Activated CD4-positive, alpha-beta T cell treated with anti-CD3 and anti-CD28 coated beads, Interleukin-2, amount 10 ng/mL, durations not matched to agents 7 days and 5 days (primary cell): ENCODE results near the gene TMEM101. TPM values are rescaled to one million over a fixed set of nuclear protein-coding genes. Genes with fewer than 3 reads are reported as not detected.
"Not testable (repeated sequence)": the region's sequence is repeated elsewhere in the genome, so short reads cannot be mapped to it uniquely, and the experiment has no call there.

Experiments
- CTCF ChIA-PET: fragments of 350-600 bp; sonication (Branson Sonifier 250); formaldehyde crosslinking; loops from one replicate; lab custom pipeline; 2021; ENCODE audit warnings: antibody characterized with exemption; lab: Charles Lee
- POLR2A ChIA-PET: fragments of 350-600 bp; sonication (Branson Sonifier 250); formaldehyde crosslinking; loops from one replicate; lab custom pipeline; 2021; ENCODE audit warnings: antibody characterized with exemption; lab: Charles Lee
- DNase-seq: peaks from one replicate; pipeline ENCODE4 v3.0.0-alpha.2; 2020
- H3K27ac Mint-ChIP-seq: one replicate; pipeline ENCODE4 v1.8.0; 2021; ENCODE audit warnings: mild to moderate bottlenecking, moderate library complexity, mixed read lengths
- H3K27me3 Mint-ChIP-seq: one replicate; pipeline ENCODE4 v1.8.0; 2021; ENCODE audit warnings: mixed read lengths
- H3K36me3 Mint-ChIP-seq: one replicate; pipeline ENCODE4 v1.8.0; 2021; ENCODE audit warnings: low read depth, mixed read lengths
- H3K4me1 Mint-ChIP-seq: one replicate; pipeline ENCODE4 v1.8.0; 2021; ENCODE audit warnings: mixed read lengths
- H3K4me3 Mint-ChIP-seq: one replicate; pipeline ENCODE4 v1.8.0; 2021; ENCODE audit warnings: mild to moderate bottlenecking, moderate library complexity, mixed read lengths
- H3K9me3 Mint-ChIP-seq: one replicate; pipeline ENCODE4 v1.8.0; 2021; ENCODE audit warnings: mixed read lengths
- total RNA-seq, 2 experiments: library from RNA; stranded (reverse); gene quantifications; one replicate each; pipeline ENCODE4 v1.2.3, GENCODE V29; 2021

TMEM101 gene
- total RNA-seq, 2 experiments from 2014 or later = 25.6 to 28.8 TPM

DNA sequence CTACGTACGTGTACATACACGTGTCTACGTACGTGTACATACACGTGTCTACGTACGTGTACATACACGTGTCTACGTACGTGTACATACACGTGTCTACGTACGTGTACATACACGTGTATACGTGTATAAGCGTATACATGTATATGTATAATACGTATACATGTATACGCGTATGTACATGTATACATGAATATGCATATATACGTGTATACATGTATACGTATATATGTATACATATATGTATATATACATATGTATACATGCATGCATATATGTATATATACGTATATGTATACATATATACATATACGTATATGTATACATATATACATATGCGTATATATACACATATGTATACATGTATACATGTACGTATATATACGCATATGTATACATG lies 38.9 kb downstream of the TMEM101 start:
- Mint-ChIP-seq H3K27ac (no peak overlapping the region), H3K27me3 (peaks cover 29% of the 10 kb centered on the region), H3K36me3 (no peaks in the 10 kb centered on the region), H3K4me1 (peaks cover 5% of the 10 kb centered on the region), H3K9me3 (no peaks in the 10 kb centered on the region), H3K4me3 (no peak overlapping the region)
- ChIA-PET CTCF (no interaction called here), POLR2A (no interaction called here)
- no peak for DNase-seq

DNA sequence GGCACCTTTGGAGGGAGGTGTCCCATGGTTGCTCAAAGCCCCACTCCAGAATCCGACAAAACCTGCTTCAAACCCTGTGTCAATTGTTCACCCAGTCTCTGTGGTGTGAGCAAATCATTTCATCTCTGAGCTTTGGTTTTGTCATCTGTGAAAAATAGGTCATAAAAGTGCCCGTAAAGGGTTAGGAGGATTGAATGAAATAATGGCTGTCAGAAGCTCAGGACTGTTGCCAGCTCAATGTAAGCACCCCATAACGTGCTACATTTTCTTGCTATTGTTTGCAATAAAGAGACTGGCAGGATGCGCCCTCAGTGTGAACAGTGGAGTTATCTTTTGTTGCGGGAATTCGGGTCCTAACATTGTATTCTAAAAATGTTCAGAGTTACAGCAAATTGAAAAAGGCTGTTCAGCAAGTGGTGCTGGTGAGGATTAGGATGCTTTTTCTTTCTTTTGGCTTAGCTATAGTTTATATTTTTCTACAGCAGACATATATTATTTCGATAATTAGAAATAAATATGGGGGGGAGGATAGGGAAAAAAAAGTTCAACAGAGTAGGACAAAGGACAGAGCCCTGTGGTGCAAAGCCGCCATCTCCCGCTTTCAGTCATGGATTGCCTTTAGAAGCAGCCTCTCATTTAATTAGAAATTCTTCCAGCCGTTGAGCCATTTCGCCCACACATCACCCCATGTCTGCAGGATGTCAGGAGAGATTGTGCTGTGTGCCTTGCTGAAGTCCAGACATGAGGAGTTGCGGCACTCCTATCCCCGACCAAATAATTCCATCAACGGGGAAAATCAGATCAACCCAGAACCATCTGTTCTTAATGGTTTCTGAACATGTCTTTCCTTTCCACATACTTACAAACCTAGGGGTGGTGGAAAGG lies 40.1 kb downstream of the TMEM101 start:
- Mint-ChIP-seq H3K9me3 (no peaks in the 10 kb centered on the region), H3K36me3 (no peaks in the 10 kb centered on the region), H3K27me3 (peaks cover 31% of the 10 kb centered on the region), H3K27ac (no peak overlapping the region), H3K4me1 (peaks cover 5% of the 10 kb centered on the region), H3K4me3 (no peak overlapping the region)
- ChIA-PET POLR2A (no interaction called here), CTCF (interaction anchor here (0.7 kb wide), 1 partner anchor 65 kb away, joined by 5 read pairs; no protein-coding TSS in a partner anchor)
- DNase-seq = no peak

DNA sequence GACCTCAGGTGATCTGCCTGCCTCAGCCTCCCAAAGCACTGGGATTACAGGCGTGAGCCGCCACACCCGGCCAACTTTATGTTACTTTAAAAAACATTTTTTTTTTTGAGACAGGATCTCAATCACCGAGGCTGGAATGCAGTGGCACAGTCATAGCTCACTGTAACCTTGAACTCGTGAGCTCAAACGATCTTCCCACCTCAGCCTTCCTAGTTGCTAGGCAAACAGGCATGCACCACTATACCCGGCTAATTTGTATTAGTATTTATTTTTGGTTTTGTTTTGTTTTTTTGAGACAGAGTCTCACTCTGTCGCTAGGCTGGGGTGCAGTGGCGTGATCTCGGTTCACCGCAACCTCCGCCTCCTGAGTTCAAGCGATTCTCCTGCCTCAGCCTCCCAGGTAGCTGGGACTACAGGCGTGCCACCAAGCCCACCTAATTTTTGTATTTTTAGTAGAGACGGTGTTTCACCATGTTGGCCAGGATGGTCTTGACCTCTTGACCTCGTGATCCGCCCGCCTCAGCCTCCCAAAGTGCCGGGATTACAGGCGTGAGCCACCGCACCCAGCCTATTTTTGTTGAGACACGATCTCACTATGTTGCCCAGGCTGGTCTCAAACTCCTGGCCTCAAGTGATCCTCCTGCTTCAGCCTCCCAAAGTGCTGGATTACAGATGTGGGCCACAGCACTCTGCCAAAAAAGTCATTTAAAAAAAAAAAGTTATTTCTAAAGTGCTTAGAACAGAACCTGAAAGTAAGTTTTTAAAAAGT lies 42.1 kb downstream of the TMEM101 start:
- CTCF ChIA-PET, H3K36me3 Mint-ChIP-seq, DNase-seq, H3K27ac Mint-ChIP-seq, H3K4me3 Mint-ChIP-seq, POLR2A ChIA-PET, H3K4me1 Mint-ChIP-seq, H3K9me3 Mint-ChIP-seq: not testable (repeated sequence)
- H3K27me3 Mint-ChIP-seq = peaks cover 24% of the 10 kb centered on the region

DNA sequence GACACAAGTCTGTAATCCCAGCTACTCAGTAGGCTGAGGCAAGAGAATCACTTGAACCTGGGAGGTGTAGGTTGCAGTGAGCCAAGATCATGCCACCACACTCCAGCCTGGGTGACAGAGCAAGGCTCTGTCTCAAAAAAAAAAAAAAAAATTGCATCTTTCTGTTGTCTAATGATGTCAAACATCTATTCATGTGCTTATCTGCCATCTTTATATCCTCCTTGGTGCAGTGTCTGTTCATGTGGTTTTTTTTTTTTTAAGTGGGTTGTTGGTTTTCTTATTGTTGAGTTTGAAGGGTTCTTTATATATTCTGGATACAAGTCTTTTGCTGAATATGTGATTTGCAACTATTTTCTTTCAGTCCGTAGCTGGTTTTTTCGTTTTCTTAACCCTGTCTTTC lies 43.3 kb downstream of the TMEM101 start:
- peaks cover 23% of the 10 kb centered on the region for H3K27me3 Mint-ChIP-seq
- H3K36me3 Mint-ChIP-seq, H3K27ac Mint-ChIP-seq, DNase-seq, H3K4me3 Mint-ChIP-seq, H3K4me1 Mint-ChIP-seq, POLR2A ChIA-PET, H3K9me3 Mint-ChIP-seq: not testable (repeated sequence)
- CTCF ChIA-PET = interaction anchor here (0.7 to 1.2 kb wide), 2 partner anchors 12 to 18 kb away, joined by 3 read pairs; partner anchors contain the start of gene PYY

DNA sequence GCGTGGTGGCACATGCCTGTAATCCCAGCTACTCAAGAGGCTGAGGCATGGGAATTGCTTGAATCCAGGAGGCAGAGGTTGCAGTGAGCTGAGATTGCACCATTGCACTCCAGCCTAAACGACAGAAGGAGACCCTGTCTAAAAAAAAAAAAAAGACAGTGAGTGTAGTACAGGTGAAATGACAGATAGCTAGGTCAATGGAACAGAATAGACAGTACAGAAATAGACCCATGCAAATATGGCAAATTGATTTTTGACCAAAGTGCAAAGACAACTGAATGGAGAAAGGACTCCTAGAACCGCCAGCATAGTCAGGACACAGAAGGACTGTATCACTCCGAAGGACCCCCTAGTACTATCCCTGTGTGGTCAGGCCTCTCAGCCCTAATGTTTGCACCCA lies 44.4 kb downstream of the TMEM101 start:
- Mint-ChIP-seq H3K27ac (no peak overlapping the region), H3K4me3 (no peak overlapping the region), H3K9me3 (no peaks in the 10 kb centered on the region), H3K4me1 (peaks cover 5% of the 10 kb centered on the region), H3K27me3 (peaks cover 27% of the 10 kb centered on the region), H3K36me3 (no peaks in the 10 kb centered on the region)
- ChIA-PET POLR2A (no interaction called here), CTCF (interaction anchor here (0.6 kb wide), 1 partner anchor 26 kb away, joined by 3 read pairs; no protein-coding TSS in a partner anchor)
- DNase-seq = no peak

DNA sequence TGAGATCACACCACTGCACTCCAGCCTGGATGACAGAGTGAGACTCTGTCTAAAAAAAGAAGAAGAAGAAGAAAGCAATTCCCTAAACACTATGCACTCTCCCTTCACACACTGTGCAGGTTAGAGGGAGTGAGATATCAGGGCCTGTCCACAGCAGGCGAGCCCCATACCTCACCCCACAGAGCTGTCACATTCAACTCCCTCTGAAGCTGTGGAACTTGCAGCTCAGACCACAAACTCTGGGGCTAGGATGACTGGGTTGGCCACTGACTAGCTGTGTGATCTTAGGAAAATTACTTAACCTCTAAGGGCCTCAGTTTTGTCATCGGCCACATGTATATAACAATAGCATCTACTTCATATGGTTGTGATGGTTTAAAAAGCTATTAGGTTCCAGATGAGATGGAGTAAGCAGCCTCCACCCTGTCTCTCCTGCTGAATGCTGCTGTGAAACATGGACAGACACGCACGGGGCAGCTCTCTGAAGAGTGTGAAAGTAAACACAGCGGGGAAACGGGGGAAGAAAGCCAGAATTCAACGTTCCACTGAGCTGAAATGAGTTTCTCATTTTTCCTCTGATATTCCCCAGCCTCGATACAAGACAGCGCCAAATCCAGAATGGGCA lies 47.4 kb downstream of the TMEM101 start:
- no peak for DNase-seq
- H3K36me3 Mint-ChIP-seq = no peaks in the 10 kb centered on the region
- H3K27ac Mint-ChIP-seq = no peak overlapping the region
- peaks cover 20% of the 10 kb centered on the region for H3K27me3 Mint-ChIP-seq
- H3K9me3 Mint-ChIP-seq = no peaks in the 10 kb centered on the region
- H3K4me1 Mint-ChIP-seq = peaks cover 5% of the 10 kb centered on the region
- ChIA-PET POLR2A (no interaction called here), CTCF (interaction anchor here (0.6 to 1.0 kb wide), 2 partner anchors 9 to 32 kb away, joined by 3 read pairs; no protein-coding TSS in a partner anchor)
- no peak overlapping the region for H3K4me3 Mint-ChIP-seq

DNA sequence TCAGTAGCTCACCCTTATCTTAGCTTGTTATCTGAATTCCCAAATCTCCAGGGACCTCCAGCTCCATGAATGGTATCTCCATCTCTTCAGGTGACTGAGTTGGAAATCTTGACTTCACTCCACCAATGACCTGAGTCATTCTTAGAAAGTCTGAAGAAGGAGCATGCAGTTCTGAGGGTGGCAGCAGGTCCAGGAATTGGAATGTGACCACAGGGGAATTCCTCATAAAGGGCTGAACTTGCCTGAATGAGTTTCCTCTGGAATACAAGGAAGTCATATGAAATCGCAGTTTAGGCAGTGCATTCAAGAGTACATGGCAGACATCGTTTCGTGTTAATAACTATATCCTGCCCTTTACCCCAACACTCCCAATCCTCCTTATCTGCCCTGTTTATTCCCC lies 48.5 kb downstream of the TMEM101 start:
- no peaks in the 10 kb centered on the region for H3K4me1 Mint-ChIP-seq
- H3K4me3 Mint-ChIP-seq = no peak overlapping the region
- H3K27ac Mint-ChIP-seq = no peak overlapping the region
- DNase-seq = no peak
- H3K9me3 Mint-ChIP-seq = no peaks in the 10 kb centered on the region
- CTCF ChIA-PET = no interaction called here
- H3K27me3 Mint-ChIP-seq = peaks cover 17% of the 10 kb centered on the region
- no peaks in the 10 kb centered on the region for H3K36me3 Mint-ChIP-seq
- POLR2A ChIA-PET = no interaction called here

DNA sequence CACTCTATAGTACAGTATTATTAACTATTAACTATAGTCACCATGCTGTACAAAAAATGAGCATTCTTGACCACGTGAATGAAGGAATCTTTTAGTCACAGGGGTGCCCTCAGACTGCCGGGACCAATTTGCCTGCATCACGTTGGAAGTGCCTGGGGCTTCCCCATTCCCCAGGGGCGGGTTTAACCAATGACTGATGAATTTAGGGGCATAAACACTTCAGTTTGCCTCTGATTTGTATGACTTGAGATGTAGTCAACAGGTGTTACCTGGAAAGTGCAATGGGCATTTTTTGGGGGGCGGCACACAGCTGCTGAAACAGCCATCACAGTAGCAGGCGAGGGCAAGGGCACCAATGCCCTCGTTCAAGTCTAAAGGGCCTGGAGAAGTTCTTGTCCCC lies 52.3 kb downstream of the TMEM101 start:
- no peak overlapping the region for H3K27ac Mint-ChIP-seq
- no peaks in the 10 kb centered on the region for H3K4me1 Mint-ChIP-seq
- peaks cover 10% of the 10 kb centered on the region for H3K27me3 Mint-ChIP-seq
- no peak overlapping the region for H3K4me3 Mint-ChIP-seq
- CTCF ChIA-PET = interaction anchor here (1.4 kb wide), 1 partner anchor 18 kb away, joined by 5 read pairs; no protein-coding TSS in a partner anchor
- H3K9me3 Mint-ChIP-seq = no peaks in the 10 kb centered on the region
- no peaks in the 10 kb centered on the region for H3K36me3 Mint-ChIP-seq
- DNase-seq = no peak
- POLR2A ChIA-PET = no interaction called here

DNA sequence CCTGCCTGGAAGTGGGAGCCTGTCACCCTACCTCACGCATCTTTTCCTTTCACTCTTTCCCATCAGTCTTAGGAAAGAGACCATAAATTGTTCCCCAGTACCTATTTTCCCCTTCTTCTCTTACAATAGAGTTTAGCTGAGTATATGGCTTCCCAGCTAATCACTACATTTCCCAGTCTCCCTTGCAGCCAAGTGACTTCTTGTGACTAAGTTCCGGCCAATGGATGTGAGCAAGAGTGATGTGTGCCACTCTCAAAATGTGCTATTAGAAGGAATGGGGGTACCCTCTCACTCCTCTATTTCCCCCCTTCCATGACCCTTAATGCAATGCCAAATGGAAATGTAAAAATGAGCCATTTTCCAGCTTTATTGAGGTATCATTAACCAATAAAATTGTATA lies 52.8 kb downstream of the TMEM101 start:
- Mint-ChIP-seq H3K36me3 (no peaks in the 10 kb centered on the region), H3K4me3 (no peak overlapping the region), H3K27me3 (peaks cover 10% of the 10 kb centered on the region), H3K9me3 (no peaks in the 10 kb centered on the region), H3K4me1 (no peaks in the 10 kb centered on the region), H3K27ac (no peak overlapping the region)
- CTCF ChIA-PET = interaction anchor here (1.4 kb wide), 1 partner anchor 18 kb away, joined by 5 read pairs; no protein-coding TSS in a partner anchor
- POLR2A ChIA-PET = no interaction called here
- DNase-seq = no peak

DNA sequence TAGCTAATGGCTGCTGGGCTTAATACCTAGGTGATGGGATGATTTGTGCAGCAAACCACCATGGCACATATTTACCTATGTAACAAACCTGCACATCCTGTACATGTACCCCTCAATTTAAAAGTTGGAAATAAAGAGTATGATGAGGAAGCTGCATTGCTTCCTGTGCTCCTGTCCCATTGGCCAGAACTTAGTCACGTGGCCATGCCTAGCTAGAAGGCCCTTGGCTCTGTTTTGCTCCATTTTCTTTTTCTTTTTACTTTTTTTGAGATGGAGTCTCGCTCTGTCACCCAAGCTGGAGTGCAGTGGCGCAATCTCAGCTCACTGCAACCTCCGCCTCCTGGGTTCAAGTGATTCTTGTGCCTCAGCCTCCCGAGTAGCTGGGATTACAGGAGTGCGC lies 53.5 kb downstream of the TMEM101 start:
- DNase-seq, H3K36me3 Mint-ChIP-seq, H3K27ac Mint-ChIP-seq, H3K4me3 Mint-ChIP-seq, POLR2A ChIA-PET, H3K27me3 Mint-ChIP-seq, H3K9me3 Mint-ChIP-seq, H3K4me1 Mint-ChIP-seq: not testable (repeated sequence)
- CTCF ChIA-PET = interaction anchor here (0.6 kb wide), 2 partner anchors 27 to 384 kb away, joined by 3 to 4 read pairs; partner anchors contain the start of gene GRN
